Spinal cord (tissue), 10 donors: Measurements from ENCODE around the gene ARHGEF16. TPM values are rescaled to one million over a fixed set of nuclear protein-coding genes. Genes with fewer than 3 reads are reported as not detected.

ENCODE experiments used
- DNase-seq, 6 donors: peaks; one replicate each; pipeline versions ENCODE4 v3.0.0 to v3.0.0-alpha.2; 2013 to 2015; ENCODE audit warnings: low spot score in 6 of 6, low read depth in 4 of 6
- H3K27ac ChIP-seq: one replicate; pipeline ENCODE4 v1.5.1; 2013; ENCODE audit warnings: low read depth, low read length, control low read depth
- H3K27me3 ChIP-seq: one replicate; pipeline ENCODE4 v1.6.1; 2013; ENCODE audit warnings: low read length; ENCODE audit not compliant: control insufficient read depth, insufficient read depth
- H3K36me3 ChIP-seq: one replicate; pipeline ENCODE4 v1.6.1; 2013; ENCODE audit warnings: low read length; ENCODE audit not compliant: control insufficient read depth, insufficient read depth
- H3K4me1 ChIP-seq: one replicate; pipeline ENCODE4 v1.6.1; 2013; ENCODE audit warnings: low read length; ENCODE audit not compliant: control insufficient read depth, insufficient read depth
- H3K4me3 ChIP-seq: one replicate; pipeline ENCODE4 v1.5.1; 2013; ENCODE audit warnings: low read depth, low read length, control low read depth
- H3K9me3 ChIP-seq: one replicate; pipeline ENCODE4 v1.6.1; 2013; ENCODE audit warnings: low read length; ENCODE audit not compliant: control insufficient read depth, insufficient read depth
- WGBS: methylation state at CpG from one replicate; pipeline ENCODE4 v1.1.5; 2013; ENCODE audit warnings: missing lambda C conversion rate; ENCODE audit not compliant: insufficient coverage; 5-methylcytosine and 5-hydroxymethylcytosine counted together
- polyA plus RNA-seq, 2 donors: library from polyadenylated mRNA; unstranded; fragments of 120-200 nt; gene quantifications; one replicate each; pipeline ENCODE4 v1.2.1, GENCODE V29; 2013; ENCODE audit not compliant: insufficient read length in 2 of 2
- total RNA-seq, 2 donors: library from RNA; depleted of rRNA in 1 of 2; stranded (reverse); fragments of 120-200 nt in 1 of 2; fragments of >200 nt in 1 of 2; gene quantifications; one replicate each; pipeline versions ENCODE4 v1.2.3 to v1.2.4, GENCODE V29; 2013 to 2014
- donor health status: healthy.

The ARHGEF16 gene
- total and polyA plus RNA-seq, 4 donors: 1.7 to 4.2 (median 3.2) TPM

DNA sequence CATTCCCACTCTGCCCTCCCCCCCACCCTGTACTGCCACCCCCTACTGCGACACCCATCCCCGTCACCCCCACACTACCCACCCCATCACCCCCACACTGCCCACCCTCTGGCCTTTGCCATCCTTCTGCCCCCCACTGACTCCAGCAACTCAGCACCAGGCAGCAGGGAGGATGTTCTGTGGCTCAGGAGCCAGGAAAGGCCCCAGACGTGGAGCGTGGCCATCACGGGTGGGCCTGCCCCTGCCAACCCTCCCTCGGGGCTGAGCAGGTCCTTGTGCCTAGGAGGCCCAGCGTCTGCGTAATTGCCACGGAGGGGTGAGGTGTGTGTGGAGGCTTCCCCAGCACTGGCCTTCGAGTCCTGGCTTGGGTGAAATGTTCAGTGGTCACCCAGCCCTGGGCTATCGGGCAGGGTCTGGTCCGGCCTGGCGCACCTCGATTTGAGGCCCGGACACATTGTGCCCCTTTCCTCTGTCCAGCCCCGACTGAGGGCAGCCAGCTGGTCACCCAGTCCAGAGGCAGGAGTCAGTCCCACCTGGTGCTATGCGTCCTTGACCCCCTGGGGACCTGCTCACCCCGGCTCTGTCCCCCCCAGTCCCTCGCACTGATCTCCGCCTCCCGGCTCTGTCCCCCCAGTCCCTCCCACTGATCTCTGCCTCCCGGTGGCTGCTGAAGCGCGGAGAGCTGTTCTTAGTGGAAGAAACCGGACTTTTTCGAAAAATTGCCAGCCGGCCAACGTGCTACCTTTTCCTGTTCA is 23.0 kb downstream of the ARHGEF16 start:
- 69% methylated on average over 24 of the region's 28 CpGs for WGBS
- Histone ChIP-seq H3K4me1 (peaks cover 14% of the 10 kb centered on the region), H3K9me3 (no peaks in the 10 kb centered on the region), H3K36me3 (no peaks in the 10 kb centered on the region), H3K27me3 (no peaks in the 10 kb centered on the region), H3K27ac (no peak overlapping the region), H3K4me3 (no peak overlapping the region)
- DNase-seq: no peak

DNA sequence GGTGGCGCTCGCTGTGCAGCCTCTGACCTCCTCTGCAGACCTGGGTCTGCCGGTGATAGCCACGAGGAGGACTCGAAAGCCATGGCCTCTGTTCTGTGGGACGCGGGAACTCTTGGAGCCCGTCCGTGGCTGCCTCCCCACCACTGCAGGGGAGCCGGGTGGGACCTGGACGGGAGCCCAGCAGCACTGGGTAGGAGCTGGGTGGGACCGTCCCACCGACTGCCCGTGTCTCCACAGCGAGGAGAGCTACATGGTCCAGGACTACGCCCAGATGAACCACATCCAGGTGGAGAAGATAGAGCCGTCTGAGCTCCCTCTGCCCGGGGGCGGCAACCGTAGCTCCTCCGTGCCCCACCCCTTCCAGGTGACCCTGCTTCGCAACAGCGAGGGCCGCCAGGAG is 23.7 kb downstream of the ARHGEF16 start:
- Histone ChIP-seq H3K4me1 (peaks cover 7% of the 10 kb centered on the region), H3K4me3 (no peak overlapping the region), H3K27me3 (no peaks in the 10 kb centered on the region), H3K9me3 (no peaks in the 10 kb centered on the region), H3K36me3 (no peaks in the 10 kb centered on the region), H3K27ac (no peak overlapping the region)
- no peak for DNase-seq
- 75% methylated on average over 23 of the region's 24 CpGs for WGBS

DNA sequence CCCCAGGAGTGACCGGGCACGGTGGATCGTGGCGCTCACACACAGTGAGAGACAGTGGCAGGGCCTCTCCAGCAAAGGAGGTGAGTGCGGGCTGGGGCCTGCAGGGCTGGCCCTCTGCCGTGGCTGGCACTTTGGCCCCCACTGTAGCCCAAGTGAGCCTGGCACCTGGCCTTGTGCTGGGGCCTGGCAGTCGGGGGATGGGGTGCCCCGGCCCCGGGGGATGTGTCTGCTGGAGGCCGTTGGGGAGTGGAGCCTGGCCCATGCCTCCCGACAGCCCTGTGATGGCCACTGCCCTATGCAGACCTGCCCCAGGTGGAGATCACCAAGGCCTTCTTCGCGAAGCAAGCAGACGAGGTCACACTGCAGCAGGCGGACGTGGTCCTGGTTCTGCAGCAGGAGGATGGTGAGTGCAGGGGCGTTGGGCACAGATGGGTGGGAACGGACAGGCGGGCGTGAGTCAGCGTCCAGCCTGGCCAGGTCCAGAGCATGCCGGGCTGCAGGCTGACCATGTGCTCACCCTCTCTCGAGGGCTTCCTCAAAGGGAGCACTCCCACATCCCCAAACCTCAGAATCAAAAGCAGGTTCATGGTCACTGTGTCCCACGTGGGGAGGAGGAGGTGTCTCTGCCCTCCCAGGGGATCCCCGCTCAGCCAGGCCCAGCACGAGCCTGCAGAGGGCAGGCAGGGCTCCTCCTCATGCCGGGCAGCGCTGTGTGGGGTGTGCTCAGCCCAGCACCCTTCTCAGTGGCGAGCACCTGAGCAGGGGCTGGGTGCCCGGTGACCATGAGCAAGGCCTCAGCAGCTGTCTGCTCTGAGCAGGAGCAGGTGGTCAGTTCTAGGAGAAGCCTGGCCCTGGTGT is 25.3 kb downstream of the ARHGEF16 start:
- no peak for DNase-seq
- Histone ChIP-seq H3K9me3 (no peaks in the 10 kb centered on the region), H3K36me3 (no peaks in the 10 kb centered on the region), H3K4me1 (no peaks in the 10 kb centered on the region), H3K27ac (no peak overlapping the region), H3K4me3 (no peak overlapping the region), H3K27me3 (no peaks in the 10 kb centered on the region)
- 83% methylated on average over 23 of the region's 30 CpGs for WGBS

DNA sequence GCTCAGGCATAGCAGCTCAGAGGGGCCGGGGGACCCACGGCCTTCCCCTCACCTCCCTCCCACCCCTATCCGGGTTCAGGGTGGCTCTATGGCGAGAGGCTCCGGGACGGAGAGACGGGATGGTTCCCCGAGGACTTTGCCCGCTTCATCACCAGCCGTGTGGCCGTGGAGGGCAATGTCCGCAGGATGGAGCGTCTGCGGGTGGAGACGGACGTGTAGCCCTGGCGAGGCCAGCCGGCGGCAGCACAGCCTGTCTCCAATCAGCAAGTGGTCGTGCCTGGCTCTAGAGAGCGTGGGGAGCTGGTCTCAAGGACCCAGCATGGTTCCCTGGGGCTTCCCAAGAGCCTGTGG is 25.9 kb downstream of the ARHGEF16 start:
- no peaks in the 10 kb centered on the region for H3K36me3 ChIP-seq
- H3K4me1 ChIP-seq: no peaks in the 10 kb centered on the region
- DNase-seq: no peak
- H3K27ac ChIP-seq: no peak overlapping the region
- no peak overlapping the region for H3K4me3 ChIP-seq
- no peaks in the 10 kb centered on the region for H3K27me3 ChIP-seq
- H3K9me3 ChIP-seq: no peaks in the 10 kb centered on the region
- WGBS: 77% methylated on average over 19 of the region's 21 CpGs

DNA sequence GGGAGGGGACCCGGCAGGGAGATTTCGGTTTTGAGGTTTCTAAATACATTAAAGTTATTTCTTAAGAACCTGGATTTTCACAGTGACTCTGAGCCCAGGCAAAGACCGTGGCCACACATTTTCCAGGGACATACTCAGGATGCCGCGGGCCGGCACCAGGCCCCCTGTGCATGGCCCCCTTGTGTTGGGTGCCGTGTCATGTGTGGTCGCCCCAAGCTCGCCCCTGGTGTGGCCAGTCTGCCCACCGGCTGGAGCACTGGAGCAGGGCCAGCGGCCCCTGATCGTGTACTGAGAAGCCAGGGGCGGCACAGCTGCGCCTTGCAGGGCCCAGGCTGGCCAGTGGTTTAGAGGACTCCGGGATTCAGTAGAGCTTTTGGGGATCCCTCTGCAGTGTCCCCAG is 26.6 kb downstream of the ARHGEF16 start:
- WGBS: 78% methylated on average over 13 of the region's 15 CpGs
- no peak overlapping the region for H3K4me3 ChIP-seq
- H3K36me3 ChIP-seq: no peaks in the 10 kb centered on the region
- H3K27me3 ChIP-seq: no peaks in the 10 kb centered on the region
- no peak overlapping the region for H3K27ac ChIP-seq
- H3K9me3 ChIP-seq: no peaks in the 10 kb centered on the region
- no peaks in the 10 kb centered on the region for H3K4me1 ChIP-seq
- DNase-seq: no peak

DNA sequence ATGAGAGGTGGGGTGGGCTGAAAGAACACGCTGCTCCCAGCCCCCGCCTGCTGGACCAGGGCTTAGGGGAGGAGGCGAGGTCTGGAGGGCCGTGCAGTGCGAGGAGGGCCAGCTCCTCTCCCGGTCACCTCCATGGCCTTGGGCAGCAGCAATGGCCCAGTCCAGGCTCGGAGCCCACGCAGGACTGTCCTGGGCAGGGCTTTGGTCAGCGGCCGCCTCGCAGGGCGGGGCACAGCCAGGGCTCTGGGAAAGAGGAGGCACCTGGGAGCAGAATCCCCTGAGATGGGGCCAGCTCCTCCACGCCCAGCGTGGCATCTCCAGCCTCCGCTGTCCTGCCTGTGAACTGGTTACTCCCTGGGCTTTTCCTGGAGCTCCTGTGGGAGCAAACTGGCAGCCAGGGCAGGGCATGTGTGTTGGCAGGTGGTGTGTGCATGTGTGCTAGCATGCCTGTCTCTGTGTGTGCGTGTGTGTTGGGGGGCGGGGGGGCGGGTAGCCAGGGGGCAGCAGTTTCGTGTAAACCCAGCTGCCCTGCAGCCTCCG is 27.4 kb downstream of the ARHGEF16 start:
- Histone ChIP-seq H3K27me3 (no peaks in the 10 kb centered on the region), H3K27ac (no peak overlapping the region), H3K4me1 (no peaks in the 10 kb centered on the region), H3K9me3 (no peaks in the 10 kb centered on the region), H3K4me3 (no peak overlapping the region), H3K36me3 (no peaks in the 10 kb centered on the region)
- 81% methylated on average over 17 of the region's 20 CpGs for WGBS
- no peak for DNase-seq

DNA sequence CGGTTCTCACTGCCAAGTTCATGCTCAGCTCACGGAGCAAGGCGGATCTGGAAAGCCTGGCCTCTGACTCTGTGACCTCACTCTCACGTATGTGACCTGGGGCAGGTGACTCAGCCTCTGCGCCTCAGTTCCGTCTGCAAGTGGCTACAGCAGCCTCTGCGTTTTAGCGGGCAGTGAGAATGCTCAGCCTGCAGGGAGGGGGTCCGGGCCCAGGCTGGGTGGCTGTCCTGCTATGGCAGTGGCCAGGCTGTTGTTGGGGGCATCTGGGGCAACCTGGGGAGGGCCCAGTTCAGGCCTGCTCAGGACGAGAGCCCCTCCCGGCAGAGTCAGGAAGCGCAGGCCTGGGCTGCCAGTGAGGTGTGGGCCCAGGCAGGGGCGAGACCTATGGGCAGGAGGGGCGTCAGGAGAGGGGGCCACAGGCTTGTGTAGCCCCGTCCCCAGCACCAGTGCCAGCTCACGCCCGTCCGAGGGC is 27.9 kb downstream of the ARHGEF16 start:
- Histone ChIP-seq H3K4me1 (no peaks in the 10 kb centered on the region), H3K27ac (no peak overlapping the region), H3K27me3 (no peaks in the 10 kb centered on the region), H3K9me3 (no peaks in the 10 kb centered on the region), H3K4me3 (no peak overlapping the region), H3K36me3 (no peaks in the 10 kb centered on the region)
- no peak for DNase-seq
- WGBS: 78% methylated on average over 18 of the region's 18 CpGs

DNA sequence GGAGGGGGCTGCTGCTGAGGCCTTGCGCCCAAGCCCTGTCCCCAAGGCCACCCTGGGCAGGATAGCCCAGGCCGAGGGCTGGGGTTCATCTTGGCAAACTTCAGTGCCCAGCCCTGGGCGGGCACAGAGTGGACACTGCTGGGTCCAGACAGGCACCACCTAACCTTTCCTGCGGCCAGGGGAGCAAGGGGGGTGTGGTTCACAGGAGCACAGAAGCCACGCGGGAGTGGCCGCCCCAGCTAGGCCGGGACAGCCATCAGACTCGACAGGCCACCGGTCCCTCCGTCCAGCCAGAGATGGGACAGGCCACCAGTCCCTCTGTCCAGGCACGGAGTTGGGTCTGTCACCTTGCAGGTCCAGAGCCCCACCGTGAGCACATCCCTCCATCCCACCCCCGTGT is 28.9 kb downstream of the ARHGEF16 start:
- H3K27me3 ChIP-seq: no peaks in the 10 kb centered on the region
- WGBS: 93% methylated on average over 14 of the region's 14 CpGs
- no peak overlapping the region for H3K4me3 ChIP-seq
- no peak overlapping the region for H3K27ac ChIP-seq
- DNase-seq: no peak
- no peaks in the 10 kb centered on the region for H3K4me1 ChIP-seq
- H3K36me3 ChIP-seq: no peaks in the 10 kb centered on the region
- peaks cover 2% of the 10 kb centered on the region for H3K9me3 ChIP-seq

DNA sequence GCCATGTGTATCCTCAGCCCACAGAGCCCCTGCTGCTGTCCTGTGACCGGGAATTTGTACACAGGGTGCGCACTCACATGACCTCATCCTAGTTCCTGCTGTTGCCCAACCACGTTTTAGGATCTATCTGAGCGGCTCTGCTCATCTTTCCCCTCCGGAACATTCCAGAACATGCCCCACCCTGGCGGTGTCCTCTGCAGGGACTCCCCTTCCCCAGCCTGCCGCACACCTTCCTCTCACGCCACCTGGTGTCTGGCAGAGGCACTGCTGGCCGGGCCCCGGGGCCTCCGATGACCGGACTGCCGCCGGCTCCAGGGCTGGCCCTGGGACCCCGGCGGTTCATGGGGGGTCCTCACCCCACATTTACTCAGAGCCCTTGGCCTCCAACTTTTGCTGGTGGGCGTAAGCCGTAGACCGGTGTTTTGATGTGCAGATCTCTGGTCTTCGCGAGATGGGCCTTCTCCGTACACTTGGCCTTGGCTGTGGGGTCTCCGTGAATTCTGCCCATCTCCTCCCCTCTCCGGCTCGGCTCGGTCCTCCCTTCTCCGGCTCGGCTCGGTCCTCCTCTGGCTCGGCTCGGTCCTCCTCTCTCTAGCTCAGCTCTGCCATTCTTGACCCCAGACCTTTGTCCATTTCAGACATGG is 29.5 kb downstream of the ARHGEF16 start:
- Histone ChIP-seq H3K27me3 (no peaks in the 10 kb centered on the region), H3K9me3 (peaks cover 2% of the 10 kb centered on the region), H3K27ac (no peak overlapping the region), H3K4me1 (no peaks in the 10 kb centered on the region), H3K36me3 (no peaks in the 10 kb centered on the region), H3K4me3 (no peak overlapping the region)
- 57% methylated on average over 31 of the region's 31 CpGs for WGBS
- peak in 1 of 6 donors; percentile 21 for DNase-seq
